ENCODE measurements around the gene UBAP1L.
"Not testable (repeated sequence)": the region's sequence is repeated elsewhere in the genome, so short reads cannot be mapped to it uniquely, and the experiment has no call there.

UBAP1L gene

DNA sequence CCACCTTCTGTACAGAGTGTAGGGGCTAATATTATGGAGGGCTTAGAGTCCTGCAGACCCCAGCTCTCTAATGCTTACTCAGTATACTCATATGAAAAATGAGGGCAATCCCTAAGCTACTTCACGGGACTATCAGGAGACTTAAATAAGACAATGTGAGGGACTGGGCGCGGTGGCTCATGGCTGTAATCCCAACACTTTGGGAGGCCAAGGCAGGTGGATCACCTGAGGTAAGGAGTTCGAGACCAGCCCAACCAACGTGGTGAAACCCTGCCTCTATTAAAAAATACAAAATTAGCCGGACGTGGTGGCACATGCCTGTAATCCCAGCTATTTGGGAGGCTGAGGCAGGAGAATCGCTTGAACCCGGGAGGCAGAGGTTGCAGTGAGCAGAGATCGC is 15.2 kb downstream of the UBAP1L start:
- not testable (repeated sequence) for DNase-seq (ENCODE audit: low spot score)

DNA sequence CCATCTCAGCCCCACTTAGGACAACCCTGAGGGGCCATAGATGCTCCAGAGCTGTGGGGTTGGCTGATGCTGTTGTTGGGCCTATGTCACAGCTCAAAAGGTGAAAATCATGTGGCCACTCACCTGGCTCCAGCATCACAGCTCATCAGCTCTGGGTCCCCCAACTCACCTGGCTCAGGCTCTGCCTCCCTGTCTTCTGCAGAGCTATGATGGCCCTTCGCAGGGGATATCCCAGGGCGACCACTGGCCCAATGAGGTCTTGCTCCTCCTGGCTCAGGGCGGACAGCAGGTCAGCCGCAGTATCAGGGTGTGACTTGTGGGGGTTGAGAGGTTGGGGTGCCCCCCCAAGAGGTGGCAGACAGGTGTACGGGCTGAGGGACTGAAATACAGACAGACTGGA is 15.7 kb downstream of the UBAP1L start:
- DNase-seq (ENCODE audit: low spot score) = no peak

DNA sequence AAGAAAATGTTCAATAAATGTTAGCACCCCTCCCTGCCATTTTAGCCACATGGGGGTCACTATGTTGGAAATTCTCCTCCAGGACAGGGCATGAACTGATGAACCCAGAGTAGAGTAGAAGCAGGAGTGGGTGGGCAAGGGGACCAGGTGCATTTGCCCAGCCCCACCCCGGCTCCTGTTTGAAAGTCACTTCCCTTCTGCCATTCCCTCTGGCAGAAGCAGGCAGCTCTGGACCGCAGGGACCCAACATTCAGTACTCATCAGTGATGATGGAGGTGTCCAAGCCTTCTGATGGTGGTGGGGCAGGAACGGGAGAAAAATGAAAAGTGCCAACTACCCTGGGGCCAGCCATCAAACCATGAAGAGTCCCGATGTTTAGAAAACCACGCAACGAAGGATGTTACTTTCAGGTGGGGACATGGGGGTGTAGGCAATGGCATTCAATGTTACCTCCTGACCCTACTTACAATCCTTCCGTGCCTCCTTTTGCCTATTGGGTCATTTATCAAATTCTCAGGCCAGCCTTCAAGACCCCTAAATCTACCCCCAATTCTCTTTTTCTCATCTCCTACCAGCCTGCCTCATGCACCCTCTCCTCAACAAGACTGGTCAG is 17.2 kb downstream of the UBAP1L start:
- no peak for DNase-seq (ENCODE audit: low spot score)

DNA sequence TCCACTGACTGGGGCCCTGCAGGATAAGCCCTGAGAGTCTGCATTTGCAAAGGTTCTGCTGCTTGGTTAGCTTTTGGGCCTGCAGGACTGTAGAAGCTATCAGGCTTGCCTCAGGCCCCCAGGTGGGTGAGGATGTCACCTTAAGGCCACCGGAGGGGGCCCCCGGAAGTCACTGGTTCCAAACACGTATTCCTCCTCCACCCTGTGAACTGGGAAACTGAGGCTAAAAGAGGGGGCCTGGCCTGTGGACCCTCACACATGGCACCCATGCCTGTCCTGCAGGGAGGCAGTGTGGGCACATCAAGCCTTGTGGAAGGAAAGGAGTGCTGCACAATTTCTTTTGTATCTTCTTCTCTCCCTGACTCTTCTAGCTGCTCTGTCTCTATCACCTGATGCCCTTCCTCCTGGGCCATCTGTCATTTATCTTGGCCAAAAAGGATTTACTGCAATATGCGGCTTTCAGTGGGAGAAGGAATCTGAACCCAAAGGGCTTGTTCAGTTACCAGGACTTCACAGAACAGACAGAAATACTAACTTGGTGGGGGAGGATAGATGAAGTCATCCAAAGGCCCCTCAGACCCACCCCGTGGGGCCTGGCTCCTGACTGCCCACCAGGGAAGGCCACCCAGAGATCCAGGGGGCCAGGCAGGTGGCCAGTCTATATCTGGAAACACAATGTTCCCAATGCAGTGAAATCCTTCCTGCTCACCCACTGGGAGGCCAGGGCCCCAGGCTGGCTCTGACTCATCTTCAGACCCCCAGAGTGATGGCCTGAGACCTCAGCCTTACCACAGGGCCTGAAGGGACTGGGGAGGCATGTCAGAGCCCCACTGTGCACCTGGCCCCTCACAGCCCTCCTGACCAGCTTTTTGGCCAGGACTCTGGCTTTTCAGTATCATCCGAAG is 18.3 kb downstream of the UBAP1L start:
- no peak for DNase-seq (ENCODE audit: low spot score)

DNA sequence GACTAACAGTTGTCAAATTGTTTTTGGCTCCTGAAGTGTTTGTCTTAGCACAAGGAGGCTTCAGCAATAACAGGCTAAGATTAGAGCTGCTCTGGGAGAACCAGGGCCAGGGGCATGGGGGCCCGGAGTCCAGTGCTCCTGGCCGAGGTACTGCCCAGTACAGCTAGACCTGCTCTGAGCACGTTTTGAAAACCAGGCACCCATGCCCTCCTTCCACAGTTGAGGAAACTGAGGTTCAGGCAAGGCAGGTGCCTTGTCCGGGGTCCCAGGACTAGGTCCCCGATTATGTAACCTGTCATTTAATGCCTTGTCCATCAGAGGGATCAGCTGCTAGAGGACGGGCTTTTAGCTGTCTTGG is 19.3 kb downstream of the UBAP1L start:
- DNase-seq (ENCODE audit: low spot score) = no peak

DNA sequence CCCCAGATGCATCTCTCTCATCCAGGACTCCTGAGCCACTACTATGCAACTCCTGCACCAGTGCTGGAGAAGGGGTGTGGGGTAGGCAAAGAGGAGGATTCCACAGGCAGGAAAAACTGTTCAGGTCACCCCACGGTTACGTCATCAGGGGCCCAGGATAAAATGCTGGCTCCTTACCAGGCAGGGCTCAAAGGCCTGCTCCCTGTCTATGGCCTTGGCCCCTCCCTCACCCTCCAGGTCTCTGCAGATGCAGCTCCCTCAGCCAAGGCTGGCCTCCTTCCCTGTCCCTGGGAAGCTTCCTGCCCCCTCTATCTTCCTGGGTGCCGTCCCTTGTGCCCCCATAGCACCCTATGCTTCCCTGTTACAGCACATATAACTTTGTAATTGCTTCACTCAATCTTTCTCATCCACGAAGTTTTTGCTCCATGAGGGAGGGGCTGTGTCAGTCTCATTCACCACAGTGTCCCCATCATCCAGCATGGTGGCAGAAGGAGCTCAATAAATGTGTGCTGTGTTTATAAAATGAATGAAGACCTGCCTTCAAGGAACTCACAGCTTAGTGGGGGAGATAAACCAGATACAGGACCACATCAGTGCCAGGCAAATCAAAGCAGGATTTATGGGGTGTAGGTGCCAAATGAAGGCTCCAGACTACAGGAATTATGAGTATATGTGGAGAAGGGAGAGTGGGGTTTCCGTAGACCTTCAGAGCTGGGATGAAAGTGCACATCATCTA is 19.8 kb downstream of the UBAP1L start:
- no peak for DNase-seq (ENCODE audit: low spot score)

DNA sequence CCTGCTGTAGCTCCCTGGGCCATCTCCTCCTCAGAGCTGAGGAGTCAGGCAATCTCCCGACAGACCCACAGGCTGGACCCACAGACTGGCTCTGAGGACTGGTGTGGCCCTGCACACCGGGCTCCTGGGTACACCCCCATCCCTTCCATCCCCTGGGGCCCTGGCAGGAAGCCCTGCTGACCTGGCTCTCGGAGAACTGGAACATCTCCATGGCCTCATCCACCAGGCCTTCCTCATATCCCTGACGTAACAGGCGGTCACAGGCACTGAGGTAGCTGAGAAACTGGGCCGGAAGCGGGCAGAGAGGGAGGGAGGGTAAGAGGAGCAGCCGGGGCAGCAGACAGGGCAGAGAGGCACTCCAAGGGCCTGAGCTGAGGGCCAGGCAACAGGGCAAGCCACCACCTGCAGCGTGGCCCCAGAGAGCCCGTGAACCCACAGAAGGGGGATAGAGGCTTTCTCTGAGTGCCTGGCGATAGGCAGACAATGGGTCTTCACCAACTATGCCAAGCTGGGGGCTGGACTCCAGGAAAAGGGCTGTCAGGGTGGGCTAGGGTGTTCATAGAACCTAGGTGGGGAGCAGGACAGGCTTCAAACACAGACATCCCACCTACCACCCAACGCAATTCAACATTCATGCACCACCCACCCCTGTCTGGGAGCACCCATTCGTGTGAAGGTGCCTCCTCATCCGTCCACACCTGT is 20.6 kb downstream of the UBAP1L start:
- DNase-seq (ENCODE audit: low spot score) = no peak

DNA sequence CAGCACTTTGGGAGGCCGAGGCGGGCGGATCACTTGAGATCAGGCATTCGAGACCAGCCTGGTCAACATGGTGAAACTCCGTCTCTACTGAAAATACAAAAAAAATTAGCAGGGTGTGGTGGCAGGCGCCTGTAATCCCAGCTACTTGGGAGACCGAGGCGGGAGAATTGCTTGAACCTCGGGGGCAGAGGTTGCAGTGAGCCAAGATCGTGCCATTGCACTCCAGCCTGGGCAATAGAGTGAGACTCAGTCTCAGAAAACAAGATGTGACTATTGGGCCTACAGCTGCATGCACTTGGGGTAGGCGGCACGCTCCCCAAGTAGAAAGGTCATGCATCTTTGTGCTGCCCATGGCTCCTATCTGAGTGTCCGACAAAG is 21.2 kb downstream of the UBAP1L start:
- DNase-seq (ENCODE audit: low spot score) = not testable (repeated sequence)

DNA sequence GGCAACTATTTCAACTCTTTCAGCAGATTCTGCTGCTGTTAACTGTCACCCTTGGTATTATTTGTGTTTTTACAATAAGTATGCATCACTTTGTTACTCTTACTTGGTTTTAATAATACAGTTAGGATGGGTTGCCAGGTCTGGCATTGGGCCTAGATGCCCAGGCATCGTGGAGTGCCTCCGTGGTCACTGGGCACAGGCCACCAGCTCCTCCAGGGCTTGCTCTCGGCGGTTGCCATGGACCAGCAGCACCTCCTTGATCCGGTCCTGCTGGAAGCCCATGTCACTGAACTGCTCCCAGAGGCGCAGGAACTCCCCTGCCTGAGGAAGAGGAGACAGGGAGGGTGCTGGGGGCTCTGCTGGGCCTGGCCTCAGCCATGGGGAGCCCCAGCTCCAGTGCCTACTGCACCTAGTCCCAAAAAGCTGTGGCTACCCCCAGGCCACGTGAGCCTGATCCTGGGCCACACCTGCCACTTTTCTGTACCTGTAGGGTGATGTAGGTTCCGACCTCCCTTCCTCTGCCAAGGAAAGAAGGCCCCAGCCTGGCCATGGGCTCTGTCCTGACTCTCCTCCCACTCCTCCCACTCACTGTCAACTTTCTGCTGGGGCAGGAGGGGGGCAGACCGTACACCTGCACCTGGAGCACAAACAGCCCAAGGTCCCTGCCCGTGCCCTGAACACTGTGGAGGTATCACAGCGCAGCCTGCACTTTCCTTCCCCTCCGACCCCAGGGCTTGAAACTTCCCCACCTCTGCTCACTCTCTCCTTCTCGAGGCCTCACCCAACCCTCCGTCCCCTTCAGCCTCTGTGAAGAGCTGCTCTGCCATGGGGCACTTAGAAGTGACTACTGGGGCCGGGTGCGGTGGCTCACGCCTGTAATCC is 21.8 kb downstream of the UBAP1L start:
- DNase-seq (ENCODE audit: low spot score) = no peak

DNA sequence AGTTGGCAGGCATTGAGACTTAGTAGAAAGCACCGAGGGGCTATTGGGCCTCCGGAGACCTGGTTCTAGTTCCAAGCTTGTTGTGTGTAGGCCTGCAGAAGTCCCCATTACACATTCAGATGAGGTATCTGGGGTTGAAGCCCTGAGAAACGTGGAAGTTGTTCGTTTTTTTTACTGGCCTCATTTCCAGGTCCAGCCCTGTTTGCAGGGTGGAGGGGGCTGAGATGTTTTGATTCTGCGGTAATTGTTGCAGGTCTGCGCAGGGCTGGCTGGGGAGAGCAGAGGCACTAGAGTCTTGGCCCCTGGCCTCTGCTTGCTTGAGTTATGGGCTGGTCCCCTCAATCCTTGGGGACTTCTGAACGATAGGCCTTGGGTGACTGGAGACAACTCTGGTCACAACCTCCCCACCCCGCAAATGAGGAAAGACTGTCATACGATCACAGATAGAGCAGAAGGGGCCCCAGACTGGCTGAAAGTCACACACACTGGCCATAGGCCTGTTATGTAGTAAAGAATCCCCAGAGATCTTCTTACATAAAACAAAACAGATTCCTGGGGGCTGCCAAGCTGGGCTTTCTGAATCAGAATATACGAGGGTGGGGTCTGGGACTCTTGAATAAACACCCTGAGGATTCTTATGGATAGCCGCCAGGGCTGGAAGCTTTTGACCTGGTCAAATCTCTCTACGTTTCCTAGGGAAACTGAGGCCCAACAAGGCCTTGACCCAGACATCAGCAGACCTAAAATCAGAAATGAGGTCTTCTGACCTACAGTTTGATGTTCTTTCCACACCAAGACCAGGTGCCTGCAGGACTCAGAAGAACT is 22.8 kb downstream of the UBAP1L start:
- no peak for DNase-seq (ENCODE audit: low spot score)

DNA sequence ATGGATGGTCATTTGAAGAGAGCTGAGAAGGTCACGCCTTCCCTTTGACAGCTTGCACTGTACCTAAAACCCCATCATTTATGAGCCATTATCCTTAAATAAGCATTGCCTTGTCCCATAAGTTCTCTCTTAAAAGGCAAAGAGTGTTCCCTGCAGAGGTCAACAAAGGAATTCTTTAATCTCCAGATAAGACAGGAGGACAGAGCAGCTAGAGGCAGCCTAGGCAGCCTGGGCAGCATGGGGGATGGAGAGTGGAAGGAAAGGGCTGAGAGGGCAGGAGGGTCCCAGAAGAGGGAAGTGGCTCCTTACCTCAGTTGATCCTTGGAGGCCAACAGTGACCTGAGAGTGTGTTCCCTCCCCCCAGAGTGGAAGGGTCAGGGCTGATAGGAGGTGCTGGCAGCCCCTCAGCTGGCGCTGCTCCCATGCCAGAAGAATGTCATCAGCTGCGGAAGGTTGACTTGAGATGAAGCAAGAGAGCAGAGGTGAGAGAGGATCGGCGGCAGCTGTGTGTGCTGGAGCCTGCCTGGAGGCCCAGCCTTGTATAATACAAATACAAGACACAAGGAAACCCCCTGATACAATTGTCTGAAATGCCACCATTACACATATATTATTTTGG is 25.7 kb downstream of the UBAP1L start:
- DNase-seq (ENCODE audit: low spot score) = no peak

DNA sequence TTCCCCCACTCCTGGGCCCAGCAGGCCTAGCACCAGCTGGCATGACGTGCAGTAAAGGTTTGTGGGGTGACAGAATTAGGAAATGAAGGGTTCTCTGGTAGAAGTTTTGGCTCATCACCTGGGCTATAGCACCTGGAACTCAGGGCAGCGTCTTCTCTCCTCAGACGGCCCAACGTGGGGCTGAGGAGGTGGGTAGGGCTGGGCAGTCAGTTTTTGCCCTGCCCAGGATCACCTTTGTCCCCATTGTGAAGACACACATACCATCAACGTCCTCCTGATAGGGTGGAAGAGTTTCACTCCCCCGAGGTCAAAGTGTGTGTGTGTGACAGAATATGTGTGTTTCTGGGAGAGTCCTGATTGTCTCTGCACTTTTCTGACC is 26.4 kb downstream of the UBAP1L start:
- DNase-seq (ENCODE audit: low spot score) = peak; percentile 31

DNA sequence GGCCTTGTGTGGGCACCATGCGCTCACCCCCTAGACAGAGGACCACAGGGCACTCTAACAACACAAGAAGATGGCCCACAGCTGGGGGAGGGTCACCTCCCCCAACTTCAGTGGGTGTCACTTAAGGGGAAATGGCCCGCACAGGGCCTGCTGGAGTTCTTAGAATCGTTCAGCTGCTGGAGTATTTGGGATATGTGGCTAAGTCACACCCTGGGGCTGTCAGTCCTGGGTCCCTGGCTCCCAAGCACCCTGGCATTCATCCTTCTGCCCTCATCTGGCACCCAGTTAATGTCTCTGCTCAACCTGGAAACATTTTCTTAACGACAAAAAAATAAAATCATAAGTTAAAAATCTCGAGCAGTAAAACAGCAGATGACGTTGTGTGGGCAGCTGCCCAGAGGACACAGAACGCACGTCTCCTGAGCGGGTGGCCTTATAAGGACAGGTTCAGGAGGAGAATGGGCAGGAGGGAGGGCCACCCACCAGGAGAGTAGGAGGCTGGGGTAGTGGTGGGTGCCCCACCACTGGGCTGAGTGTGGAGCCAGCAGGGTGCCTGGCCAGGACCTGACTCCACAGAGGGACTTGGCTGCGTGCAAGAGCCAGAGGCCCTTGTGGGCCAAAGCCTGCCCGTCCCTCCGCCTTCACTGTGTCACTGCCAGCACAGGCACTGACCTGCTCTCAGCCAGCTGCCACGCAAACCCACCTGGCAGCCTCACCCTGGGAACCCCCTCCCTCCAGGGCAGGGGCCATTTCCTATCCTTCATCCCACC is 26.9 kb downstream of the UBAP1L start:
- no peak for DNase-seq (ENCODE audit: low spot score)

DNA sequence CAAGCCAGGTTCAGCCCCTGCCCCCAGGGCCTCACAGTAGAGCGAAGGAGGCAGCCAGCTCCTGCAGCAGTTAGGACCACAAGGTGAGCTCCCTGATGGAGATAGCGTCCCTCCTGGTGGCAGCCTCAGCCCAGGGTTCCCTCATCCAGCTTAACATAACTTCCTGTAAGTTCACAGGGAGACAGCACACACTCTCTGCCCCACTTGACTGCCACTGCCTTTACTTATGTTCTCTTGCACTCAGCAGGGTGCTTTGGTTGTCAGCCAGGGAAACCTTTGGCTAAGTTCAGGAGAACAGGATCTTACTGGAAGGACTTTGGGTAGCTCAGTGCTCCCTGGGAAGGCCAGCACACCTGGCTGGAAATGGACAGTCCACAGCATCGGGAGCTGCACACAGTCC is 27.6 kb downstream of the UBAP1L start:
- no peak for DNase-seq (ENCODE audit: low spot score)

DNA sequence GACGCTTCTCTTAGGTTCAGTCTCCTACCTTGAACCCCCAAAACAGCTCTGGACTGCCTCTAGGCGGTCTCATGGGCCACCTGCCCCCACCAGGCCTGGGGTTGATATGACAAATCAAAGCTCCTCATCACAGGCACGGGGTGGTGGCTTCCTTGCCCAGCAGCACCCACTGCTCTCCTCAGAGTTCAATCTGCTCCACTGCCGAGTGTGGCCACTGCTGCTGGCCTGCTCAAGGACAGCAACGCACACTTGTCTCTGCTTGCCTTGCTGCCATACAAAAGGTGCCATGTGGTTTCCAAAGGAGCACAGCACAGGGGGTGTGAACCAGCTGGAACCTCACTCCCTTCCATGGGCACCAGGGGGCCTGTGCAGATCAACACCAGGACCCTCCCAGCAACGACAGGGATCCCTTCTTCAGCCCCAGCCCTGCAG is 28.3 kb downstream of the UBAP1L start:
- DNase-seq (ENCODE audit: low spot score) = no peak

DNA sequence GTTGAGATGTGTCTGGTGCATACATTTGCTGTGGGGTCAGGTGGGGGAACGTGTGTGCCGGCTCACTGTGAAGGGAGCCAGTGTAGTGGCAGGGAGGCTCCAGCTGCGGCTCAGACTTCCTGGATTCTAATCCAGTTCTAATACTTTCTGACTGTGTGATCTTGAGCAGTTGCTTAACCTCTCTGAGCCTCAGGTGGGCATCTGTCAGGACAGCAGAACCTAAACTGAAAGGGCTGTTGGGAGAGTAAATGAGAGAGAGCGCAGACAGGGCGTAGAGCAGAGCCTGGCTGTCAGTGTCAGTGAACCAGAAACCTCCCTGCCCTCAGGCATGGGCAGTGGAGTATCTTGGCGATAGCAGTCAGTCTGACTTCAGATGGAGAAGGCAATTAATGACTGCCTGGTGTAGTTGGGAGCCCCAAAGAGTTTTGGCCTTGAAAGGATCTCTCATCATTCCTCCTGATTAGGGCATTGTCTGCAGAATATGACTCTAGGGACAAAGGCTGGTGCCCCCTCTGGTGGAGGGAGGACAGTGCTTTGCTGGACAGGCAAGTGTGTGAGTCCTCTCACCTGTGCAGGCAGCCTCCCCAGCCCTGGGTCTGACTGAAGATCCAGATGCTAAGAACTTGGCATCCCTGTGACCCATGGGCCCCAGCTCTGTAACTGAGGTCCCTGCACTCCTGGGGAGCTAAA is 28.9 kb downstream of the UBAP1L start:
- DNase-seq (ENCODE audit: low spot score) = no peak

DNA sequence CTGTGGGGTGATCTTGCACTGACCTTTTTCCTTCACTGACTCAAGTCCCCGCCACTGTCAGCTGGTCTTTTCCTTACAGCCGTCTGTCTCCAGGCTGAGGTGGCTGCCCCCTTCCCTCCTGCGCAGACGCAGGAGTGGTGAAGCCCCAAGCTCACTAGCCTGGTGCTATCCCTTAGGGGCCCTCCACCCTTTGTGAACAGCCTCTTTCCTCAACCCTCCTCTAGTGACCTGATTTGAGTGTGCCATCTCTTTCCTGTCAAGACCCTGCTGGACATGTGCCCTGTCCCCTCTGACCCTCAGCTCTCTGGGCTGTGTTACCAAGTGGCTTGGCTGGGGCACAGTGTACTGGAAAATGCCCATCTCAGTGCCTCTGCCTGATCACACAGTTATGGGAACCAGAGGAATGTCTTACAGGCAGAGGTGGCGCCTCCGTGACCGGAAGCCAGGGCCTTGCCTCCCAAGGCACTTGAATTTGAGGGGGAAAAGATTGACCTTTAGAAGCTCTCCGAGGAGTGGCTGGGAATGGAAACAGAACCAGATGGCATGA is 29.7 kb downstream of the UBAP1L start:
- no peak for DNase-seq (ENCODE audit: low spot score)

DNA sequence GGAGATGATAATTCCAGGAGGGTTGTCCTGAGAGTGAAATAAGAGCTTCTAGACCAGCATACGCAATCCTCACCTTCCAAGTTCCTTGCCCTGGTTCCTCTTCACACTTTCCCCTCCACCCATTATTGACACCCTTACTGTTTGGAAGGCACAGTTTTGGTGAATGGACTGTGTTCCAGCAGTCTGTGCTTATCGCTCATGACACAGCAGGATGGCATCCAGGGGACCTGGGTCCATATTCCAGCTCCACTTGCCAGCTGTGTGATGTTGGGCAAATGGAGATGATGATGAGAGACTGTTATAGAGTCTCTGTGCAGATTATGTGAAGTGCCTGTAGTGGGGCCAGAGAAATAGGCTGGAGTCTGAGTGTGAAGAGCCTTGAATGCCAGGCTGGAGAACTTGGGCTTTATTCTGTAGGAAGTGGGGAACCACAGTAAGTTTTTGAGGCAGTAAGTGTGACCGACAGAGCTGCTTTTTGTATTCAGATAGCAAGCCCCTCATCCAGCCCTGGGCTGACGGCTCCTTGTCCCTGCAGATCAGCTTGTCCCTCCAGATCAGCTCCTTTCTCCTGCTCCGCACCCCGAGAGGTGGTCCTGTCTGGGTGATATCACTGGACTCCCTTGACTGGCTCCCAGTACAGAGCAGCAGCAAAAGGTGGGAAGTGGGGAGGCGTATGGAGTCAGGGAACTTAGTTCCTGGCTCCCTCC is 30.3 kb downstream of the UBAP1L start:
- DNase-seq (ENCODE audit: low spot score) = no peak

Data from LoVo (cell line).